Ascending aorta (tissue), 2 donors: ENCODE data around the gene TRERF1. TPM values are rescaled to one million over a fixed set of nuclear protein-coding genes. Genes with fewer than 3 reads are reported as not detected.
"Not testable (repeated sequence)": the region's sequence is repeated elsewhere in the genome, so short reads cannot be mapped to it uniquely, and the experiment has no call there.

Source experiments
- DNase-seq, 2 donors: peaks; one replicate each; pipeline ENCODE4 v3.0.0-alpha.2; 2019; ENCODE audit warnings: low spot score in 2 of 2
- H3K27ac ChIP-seq, 2 donors: fragments of 200-600 bp; sonication (generic); one replicate each; pipeline ENCODE4 v1.5.1; 2016 to 2017; ENCODE audit warnings: mild to moderate bottlenecking in 1 of 2
- H3K27me3 ChIP-seq: fragments of 200-600 bp; sonication (generic); one replicate; pipeline ENCODE4 v1.5.1; 2017
- H3K36me3 ChIP-seq, 2 donors: fragments of 200-600 bp; sonication (generic); one replicate each; pipeline ENCODE4 v1.5.1; 2016
- H3K4me1 ChIP-seq, 2 donors: fragments of 200-600 bp; sonication (generic); one replicate each; pipeline ENCODE4 v1.5.1; 2016 to 2017; ENCODE audit warnings: mild to moderate bottlenecking in 1 of 2
- H3K4me3 ChIP-seq, 2 donors: fragments of 200-600 bp; sonication (generic); one replicate each; pipeline ENCODE4 v1.5.1; 2016 to 2017; ENCODE audit warnings: mild to moderate bottlenecking in 1 of 2
- H3K9me3 ChIP-seq, 2 donors: fragments of 200-600 bp; sonication (generic); one replicate each; pipeline ENCODE4 v1.5.1; 2016
- intact Hi-C: fragments of 100-400 bp; cut with DNase I; formaldehyde crosslinking; loops from one replicate; pipeline ENCODE4 v1.15.1; 2023
- total RNA-seq: library from RNA; depleted of rRNA; stranded (reverse); fragments of >200 nt; gene quantifications from one replicate; pipeline ENCODE4 v1.1.0, GENCODE V29; 2016
- TF ChIP-seq, protein P1 (sequence below), 3 experiments: fragments of 200-600 bp in 2 of 3; fragments of 450-650 bp in 1 of 3; sonication (generic) in 2 of 3; IDR thresholded peaks; one replicate each; pipeline ENCODE4 v1.5.1; 2016 to 2019; ENCODE audit warnings: antibody characterized with exemption in 3 of 3, mild to moderate bottlenecking in 1 of 3, moderate library complexity in 1 of 3

The TRERF1 gene
- total RNA-seq, 1 donor from 2014 or later, result 34.1 TPM

DNA sequence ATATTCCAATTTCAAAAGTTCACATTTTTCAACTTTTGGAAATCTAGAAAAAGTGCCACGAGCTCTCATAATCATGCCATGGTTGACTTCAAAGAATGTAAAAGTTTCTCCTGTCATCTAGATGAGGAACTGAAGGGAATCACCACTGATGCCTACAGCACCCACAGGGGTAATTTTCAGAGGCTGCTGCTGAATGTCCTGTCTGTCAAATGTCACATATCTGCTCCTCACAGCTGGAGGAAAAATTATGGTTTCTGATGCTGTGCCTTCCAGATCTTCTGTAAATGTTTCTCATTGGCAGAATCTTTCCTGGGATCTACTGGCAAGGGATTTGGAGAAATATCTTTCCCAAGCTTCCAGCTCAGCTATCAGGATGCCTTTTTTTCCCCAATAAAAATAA is 32.5 kb upstream of the TRERF1 start:
- intact Hi-C loops, result no loop called here
- no peak overlapping the region for H3K27ac ChIP-seq

DNA sequence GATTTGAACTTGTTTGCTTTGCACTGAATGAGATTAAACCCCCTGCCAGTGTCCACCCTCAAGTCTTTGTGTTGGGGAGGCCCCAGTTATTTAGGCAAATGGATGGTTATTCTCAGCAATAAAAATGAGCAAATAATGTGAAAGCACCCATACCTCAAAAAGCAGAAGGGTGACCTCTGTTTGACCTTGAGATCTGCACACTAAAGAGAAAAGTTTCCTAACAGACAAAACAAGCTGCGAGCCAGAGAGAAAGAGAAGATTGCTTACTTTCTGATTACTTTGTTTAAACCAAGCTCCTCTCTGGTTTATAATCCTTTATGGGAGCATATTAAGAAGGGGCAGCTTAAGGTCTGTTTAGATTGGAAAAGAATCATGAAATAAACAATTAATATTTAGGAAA is 30.4 kb upstream of the TRERF1 start:
- no peak for DNase-seq
- no peaks in the 10 kb centered on the region for H3K27me3 ChIP-seq
- H3K9me3 ChIP-seq, result no peaks in the 10 kb centered on the region
- H3K27ac ChIP-seq, result no peak overlapping the region
- TF ChIP-seq, protein P1, sequence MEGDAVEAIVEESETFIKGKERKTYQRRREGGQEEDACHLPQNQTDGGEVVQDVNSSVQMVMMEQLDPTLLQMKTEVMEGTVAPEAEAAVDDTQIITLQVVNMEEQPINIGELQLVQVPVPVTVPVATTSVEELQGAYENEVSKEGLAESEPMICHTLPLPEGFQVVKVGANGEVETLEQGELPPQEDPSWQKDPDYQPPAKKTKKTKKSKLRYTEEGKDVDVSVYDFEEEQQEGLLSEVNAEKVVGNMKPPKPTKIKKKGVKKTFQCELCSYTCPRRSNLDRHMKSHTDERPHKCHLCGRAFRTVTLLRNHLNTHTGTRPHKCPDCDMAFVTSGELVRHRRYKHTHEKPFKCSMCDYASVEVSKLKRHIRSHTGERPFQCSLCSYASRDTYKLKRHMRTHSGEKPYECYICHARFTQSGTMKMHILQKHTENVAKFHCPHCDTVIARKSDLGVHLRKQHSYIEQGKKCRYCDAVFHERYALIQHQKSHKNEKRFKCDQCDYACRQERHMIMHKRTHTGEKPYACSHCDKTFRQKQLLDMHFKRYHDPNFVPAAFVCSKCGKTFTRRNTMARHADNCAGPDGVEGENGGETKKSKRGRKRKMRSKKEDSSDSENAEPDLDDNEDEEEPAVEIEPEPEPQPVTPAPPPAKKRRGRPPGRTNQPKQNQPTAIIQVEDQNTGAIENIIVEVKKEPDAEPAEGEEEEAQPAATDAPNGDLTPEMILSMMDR (IDR thresholded peaks at IDR 0.05), result no peak
- H3K4me1 ChIP-seq, result no peaks in the 10 kb centered on the region
- intact Hi-C loops, result no loop called here
- no peaks in the 10 kb centered on the region for H3K36me3 ChIP-seq
- H3K4me3 ChIP-seq, result no peak overlapping the region

More for the DNA sequence above, 32.5 kb upstream of the TRERF1 start:
- TF ChIP-seq, protein P1 (IDR thresholded peaks at IDR 0.05), result no peak
- no peaks in the 10 kb centered on the region for H3K9me3 ChIP-seq
- no peak overlapping the region for H3K4me3 ChIP-seq
- DNase-seq, result no peak
- H3K27me3 ChIP-seq, result no peaks in the 10 kb centered on the region
- no peaks in the 10 kb centered on the region for H3K4me1 ChIP-seq
- H3K36me3 ChIP-seq, result no peaks in the 10 kb centered on the region

DNA sequence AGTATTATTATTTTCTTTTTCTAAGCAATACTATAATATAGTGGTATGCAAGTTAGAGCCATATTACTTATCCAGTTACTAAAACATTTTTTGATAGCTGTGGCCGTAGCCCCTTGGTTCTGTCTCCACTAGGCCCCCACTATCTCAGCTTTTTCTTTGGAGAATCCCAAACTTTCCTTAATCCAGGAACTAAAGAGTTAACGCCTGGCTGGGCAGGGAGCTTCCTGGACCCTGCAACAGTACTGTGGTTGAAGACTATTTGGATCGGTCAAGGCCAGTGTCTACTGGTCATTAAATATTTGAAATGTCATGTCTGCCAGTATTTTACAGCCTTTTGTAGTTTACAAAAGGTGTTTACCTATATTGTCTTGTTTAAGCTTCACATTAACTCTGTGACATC is 20.0 kb upstream of the TRERF1 start:
- Histone ChIP-seq H3K4me1 (no peaks in the 10 kb centered on the region), H3K4me3 (no peak overlapping the region), H3K9me3 (peaks cover 0 to 5% of the 10 kb centered on the region in 2 donors), H3K36me3 (no peaks in the 10 kb centered on the region), H3K27me3 (no peaks in the 10 kb centered on the region), H3K27ac (no peak overlapping the region)
- TF ChIP-seq, protein P1 (IDR thresholded peaks at IDR 0.05), result no peak
- intact Hi-C loops, result no loop called here
- no peak for DNase-seq

DNA sequence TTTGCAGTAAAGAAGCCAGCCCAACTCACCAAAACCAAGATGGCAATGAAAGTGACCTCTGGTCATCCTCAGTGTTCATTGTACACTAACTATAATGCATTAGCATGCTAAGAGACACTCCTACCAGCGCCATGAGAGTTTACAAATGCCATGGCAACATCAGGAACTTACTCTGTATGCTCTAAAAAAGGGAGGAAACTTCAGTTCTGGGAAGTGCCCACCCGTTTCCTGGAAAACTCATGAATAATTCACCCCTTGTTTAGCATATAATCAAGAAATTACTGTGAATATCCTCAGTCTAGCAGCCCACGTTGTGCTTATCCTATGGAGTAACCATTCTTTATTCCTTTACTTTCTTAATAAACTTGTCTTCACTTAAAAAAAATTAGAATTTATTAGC is 19.4 kb upstream of the TRERF1 start:
- H3K4me1 ChIP-seq, result no peaks in the 10 kb centered on the region
- H3K27me3 ChIP-seq, result no peaks in the 10 kb centered on the region
- intact Hi-C loops, result no loop called here
- no peaks in the 10 kb centered on the region for H3K36me3 ChIP-seq
- no peak for DNase-seq
- peaks cover 0 to 5% of the 10 kb centered on the region in 2 donors for H3K9me3 ChIP-seq
- no peak overlapping the region for H3K27ac ChIP-seq
- TF ChIP-seq, protein P1 (IDR thresholded peaks at IDR 0.05), result no peak
- no peak overlapping the region for H3K4me3 ChIP-seq

DNA sequence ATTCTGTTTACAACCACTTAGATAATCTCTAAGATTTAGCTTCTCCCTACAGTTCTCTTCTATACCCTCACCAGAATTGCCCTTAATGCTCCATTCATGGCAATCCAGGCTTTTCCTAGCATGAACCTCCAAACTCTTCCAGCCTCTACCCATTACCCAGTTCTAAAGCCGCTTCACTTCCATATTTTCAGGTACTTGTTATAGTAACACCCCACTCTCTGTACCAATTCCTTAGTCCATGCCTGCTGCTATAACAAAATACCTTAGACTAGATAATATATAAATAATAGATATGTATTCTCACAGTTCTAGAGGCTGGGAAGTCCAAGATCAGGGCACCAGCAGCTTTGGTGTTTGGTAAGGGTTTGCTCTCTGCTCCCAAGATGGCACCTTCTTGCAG is 16.5 kb upstream of the TRERF1 start:
- Histone ChIP-seq H3K27ac (no peak overlapping the region), H3K4me1 (no peaks in the 10 kb centered on the region), H3K9me3 (peaks cover 0 to 5% of the 10 kb centered on the region in 2 donors), H3K4me3 (no peak overlapping the region), H3K36me3 (no peaks in the 10 kb centered on the region), H3K27me3 (no peaks in the 10 kb centered on the region)
- intact Hi-C loops, result no loop called here
- no peak for DNase-seq
- TF ChIP-seq, protein P1 (IDR thresholded peaks at IDR 0.05), result no peak

DNA sequence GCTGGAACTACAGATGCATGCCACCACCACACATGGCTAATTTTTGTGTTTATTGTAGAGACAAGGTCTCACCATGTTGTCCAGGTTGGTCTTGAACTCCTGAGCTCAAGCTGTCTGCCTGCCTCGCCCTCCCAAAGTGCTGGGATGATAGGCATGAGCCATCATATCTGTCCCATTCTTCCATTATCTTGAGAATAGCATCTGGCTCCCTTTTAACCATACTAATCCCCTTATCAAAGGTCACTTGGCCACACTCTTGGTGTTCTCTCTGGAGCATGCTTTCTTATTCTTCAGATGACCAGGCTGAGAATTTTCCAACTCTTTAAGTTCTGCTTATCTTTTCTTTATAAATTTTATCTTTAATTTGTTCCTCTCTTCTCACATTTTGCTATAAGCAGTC is 15.9 kb upstream of the TRERF1 start:
- H3K27ac ChIP-seq, result no peak overlapping the region
- no peaks in the 10 kb centered on the region for H3K4me1 ChIP-seq
- H3K4me3 ChIP-seq, result no peak overlapping the region
- intact Hi-C loops, result no loop called here
- DNase-seq, result no peak
- no peaks in the 10 kb centered on the region for H3K36me3 ChIP-seq
- peaks cover 0 to 5% of the 10 kb centered on the region in 2 donors for H3K9me3 ChIP-seq
- TF ChIP-seq, protein P1 (IDR thresholded peaks at IDR 0.05), result no peak
- no peaks in the 10 kb centered on the region for H3K27me3 ChIP-seq

DNA sequence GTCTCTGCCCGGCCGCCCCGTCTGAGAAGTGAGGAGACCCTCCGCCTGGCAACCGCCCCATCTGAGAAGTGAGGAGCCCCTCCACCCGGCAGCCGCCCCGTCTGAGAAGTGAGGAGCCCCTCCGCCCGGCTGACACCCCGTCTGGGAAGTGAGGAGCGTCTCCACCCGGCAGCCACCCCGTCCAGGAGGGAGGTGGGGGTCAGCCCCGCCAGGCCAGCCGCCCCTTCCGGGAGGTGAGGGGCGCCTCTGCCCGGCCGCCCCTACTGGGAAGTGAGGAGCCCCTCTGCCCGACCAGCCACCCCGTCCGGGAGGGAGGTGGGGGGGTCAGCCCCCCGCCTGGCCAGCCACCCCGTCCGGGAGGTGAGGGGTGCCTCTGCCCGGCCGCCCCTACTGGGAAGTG is 14.7 kb upstream of the TRERF1 start:
- intact Hi-C loops, H3K4me1 ChIP-seq: not testable (repeated sequence)

More for the DNA sequence above, 14.7 kb upstream of the TRERF1 start:
- H3K36me3 ChIP-seq, H3K4me3 ChIP-seq, H3K27ac ChIP-seq, DNase-seq, H3K27me3 ChIP-seq, H3K9me3 ChIP-seq: not testable (repeated sequence)
